ENCODE results near the gene MOB3A. TPM values are rescaled to one million over a fixed set of nuclear protein-coding genes. Genes with fewer than 3 reads are reported as not detected.
A peak's percentile ranks its signal among the peaks of the same experiment; 100 is the strongest.

MOB3A gene
- total RNA-seq, 2 donors from 2014 or later, result 20.9 to 21.8 TPM

DNA sequence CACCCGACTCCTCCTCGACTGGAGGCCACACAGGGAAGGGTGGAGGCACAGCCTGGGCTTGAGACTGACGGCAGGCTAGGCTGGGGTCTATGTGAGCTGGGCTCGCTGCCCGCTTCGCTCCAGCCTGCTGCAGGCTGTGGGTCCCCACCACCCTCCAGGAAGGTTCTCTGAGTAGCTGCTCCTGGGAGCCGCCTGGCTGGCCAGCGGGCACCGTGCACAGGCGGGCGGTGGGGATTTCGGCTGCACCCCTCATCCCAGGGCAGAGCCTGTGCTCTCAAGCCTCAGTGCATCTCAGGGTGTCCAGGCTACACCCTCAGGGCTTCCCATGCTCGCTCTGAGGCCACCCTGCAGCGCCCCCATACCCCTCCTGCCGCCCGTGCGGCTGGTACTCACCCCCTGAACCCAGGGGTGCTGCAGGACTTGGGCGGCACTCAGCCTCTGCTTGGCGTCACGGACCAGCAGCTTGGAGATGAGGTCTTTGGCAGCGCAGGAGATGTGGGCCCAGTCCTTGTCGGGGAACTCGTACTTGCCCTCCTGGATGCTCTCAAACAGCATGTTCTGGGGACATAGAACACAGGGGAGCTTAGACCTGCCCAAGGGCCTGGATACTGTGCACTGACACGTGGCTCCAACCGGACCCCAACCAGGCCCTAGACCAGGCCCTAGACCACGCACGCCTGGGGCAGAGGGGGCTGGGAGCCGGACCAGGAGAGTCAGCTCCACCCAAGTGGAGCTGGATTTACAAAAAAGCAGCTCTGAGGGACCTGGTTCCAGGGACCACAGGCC lies 55.3 kb downstream of the MOB3A start:
- H3K4me3 Mint-ChIP-seq, result peak overlapping the region; percentile 32
- no peaks in the 10 kb centered on the region for H3K27me3 Mint-ChIP-seq (ENCODE audit: insufficient read depth)
- Histone ChIP-seq H3K36me3 (ENCODE audit: control insufficient read depth, insufficient read depth, low read length) (peaks cover 41% of the 10 kb centered on the region), H3K4me1 (ENCODE audit: control insufficient read depth, insufficient read depth, low read length) (peaks cover 4% of the 10 kb centered on the region), H3K9me3 (ENCODE audit: control insufficient read depth, low read length) (no peaks in the 10 kb centered on the region), H3K27ac (ENCODE audit: low read depth, low read length) (no peak overlapping the region), H3K9ac (ENCODE audit: extremely low read depth, low read length, poor library complexity, severe bottlenecking) (no peak overlapping the region), H3K27me3 (ENCODE audit: control insufficient read depth, insufficient read depth, low read length, poor library complexity, severe bottlenecking) (no peaks in the 10 kb centered on the region), H3K4me3 (ENCODE audit: low read length) (no peak overlapping the region)
- peak overlapping the region; percentile 74 for H3K27ac Mint-ChIP-seq
- peaks cover 6% of the 10 kb centered on the region for H3K9me3 Mint-ChIP-seq
- TF ChIP-seq, protein P1, sequence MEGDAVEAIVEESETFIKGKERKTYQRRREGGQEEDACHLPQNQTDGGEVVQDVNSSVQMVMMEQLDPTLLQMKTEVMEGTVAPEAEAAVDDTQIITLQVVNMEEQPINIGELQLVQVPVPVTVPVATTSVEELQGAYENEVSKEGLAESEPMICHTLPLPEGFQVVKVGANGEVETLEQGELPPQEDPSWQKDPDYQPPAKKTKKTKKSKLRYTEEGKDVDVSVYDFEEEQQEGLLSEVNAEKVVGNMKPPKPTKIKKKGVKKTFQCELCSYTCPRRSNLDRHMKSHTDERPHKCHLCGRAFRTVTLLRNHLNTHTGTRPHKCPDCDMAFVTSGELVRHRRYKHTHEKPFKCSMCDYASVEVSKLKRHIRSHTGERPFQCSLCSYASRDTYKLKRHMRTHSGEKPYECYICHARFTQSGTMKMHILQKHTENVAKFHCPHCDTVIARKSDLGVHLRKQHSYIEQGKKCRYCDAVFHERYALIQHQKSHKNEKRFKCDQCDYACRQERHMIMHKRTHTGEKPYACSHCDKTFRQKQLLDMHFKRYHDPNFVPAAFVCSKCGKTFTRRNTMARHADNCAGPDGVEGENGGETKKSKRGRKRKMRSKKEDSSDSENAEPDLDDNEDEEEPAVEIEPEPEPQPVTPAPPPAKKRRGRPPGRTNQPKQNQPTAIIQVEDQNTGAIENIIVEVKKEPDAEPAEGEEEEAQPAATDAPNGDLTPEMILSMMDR (conservative IDR thresholded peaks at IDR 0.05), result no peak
- 94 to 95% methylated on average over 19 to 28 of the region's 28 CpGs for WGBS, 2 experiments (ENCODE audit: insufficient coverage in 1 of 2, insufficient read length in 1 of 2)
- H3K4me1 Mint-ChIP-seq, result no peaks in the 10 kb centered on the region
- DNase-seq, result no peak
- H3K36me3 Mint-ChIP-seq (ENCODE audit: low read depth), result peaks cover 24% of the 10 kb centered on the region

DNA sequence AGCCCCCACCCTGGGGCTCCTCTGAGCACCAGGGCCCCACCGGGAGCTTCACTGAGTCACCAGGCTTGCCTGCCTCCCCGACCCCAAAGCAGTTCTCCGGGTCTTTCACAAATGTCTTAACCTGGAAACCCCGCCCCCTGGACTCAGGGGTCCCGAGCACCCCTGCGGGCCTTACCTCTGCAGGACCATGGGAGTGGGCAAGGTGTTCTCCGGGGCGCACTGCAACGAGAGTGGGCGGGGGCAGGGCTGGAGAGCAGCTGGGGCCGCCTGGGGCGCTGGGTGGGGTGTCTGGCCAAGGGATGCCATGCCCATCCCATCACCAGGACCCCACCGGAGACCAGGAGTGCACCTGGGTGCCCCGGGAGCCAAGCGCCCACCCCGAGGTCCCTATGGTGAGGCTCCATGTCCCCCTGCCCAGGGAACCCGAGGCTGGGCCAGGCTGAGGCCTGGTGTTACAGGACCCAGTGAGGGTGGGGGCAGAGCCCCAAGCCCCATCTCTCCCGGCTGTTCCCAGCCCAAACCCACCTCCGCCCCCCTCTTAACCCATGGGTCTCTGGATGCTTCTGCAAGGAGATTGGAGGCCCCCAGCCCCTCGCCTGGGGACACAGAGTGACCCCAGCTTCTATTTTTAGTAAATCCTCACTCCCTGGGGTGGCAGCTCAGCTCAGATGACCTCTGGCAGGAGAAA lies 56.0 kb downstream of the MOB3A start:
- Mint-ChIP-seq H3K4me1 (no peaks in the 10 kb centered on the region), H3K27me3 (ENCODE audit: insufficient read depth) (no peaks in the 10 kb centered on the region), H3K27ac (no peak overlapping the region), H3K4me3 (no peak overlapping the region), H3K36me3 (ENCODE audit: low read depth) (peaks cover 24% of the 10 kb centered on the region), H3K9me3 (peaks cover 12% of the 10 kb centered on the region)
- Histone ChIP-seq H3K27me3 (ENCODE audit: control insufficient read depth, insufficient read depth, low read length, poor library complexity, severe bottlenecking) (no peaks in the 10 kb centered on the region), H3K9me3 (ENCODE audit: control insufficient read depth, low read length) (no peaks in the 10 kb centered on the region), H3K4me3 (ENCODE audit: low read length) (no peak overlapping the region), H3K27ac (ENCODE audit: low read depth, low read length) (no peak overlapping the region), H3K36me3 (ENCODE audit: control insufficient read depth, insufficient read depth, low read length) (peaks cover 38% of the 10 kb centered on the region), H3K4me1 (ENCODE audit: control insufficient read depth, insufficient read depth, low read length) (peaks cover 4% of the 10 kb centered on the region), H3K9ac (ENCODE audit: extremely low read depth, low read length, poor library complexity, severe bottlenecking) (no peak overlapping the region)
- TF ChIP-seq, protein P1 (conservative IDR thresholded peaks at IDR 0.05), result no peak
- DNase-seq, result no peak
- 98% methylated on average over 8 to 20 of the region's 20 CpGs for WGBS, 2 experiments (ENCODE audit: insufficient coverage in 1 of 2, insufficient read length in 1 of 2)

DNA sequence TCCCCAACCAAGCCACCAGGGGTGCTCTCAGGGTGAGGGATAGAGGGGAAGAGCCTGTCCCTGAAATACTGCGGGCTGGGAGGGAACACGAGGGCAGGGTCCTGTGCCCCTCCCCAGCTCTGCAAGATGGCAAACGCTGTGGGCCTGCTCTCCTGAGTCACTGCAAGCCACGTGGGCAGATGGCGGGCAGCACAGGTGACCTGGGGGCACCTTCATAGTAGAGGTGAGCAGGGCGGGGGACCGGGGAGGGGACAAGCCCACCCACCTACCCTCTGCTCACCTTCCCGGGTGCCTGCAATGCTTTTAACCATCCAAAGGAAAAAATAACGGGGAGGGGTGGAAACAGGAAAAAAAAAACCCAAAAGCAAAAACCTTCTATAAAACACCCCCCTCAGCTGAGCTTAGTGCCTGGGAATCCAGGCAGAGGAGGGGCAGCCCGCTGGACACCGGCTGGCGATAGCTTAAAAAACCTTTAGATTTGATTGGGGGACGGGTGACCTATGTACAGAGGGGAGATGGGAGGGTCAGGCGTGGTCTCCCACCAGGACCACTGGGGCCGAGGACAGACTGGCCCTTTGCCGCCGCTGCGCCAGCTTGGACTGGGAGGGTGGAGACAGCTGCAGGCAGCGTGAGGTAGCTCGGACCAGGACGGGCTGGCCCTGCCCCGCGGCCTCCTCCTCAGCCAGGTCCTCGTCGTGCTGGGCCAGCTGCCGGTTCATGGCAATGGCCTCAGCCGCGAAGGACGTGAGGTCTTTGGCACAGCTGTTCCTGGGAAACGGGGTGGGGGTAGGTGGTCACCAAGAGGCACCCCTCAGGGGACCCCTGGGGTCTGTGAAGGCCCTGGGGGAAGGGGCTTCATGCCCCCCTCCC lies 56.8 kb downstream of the MOB3A start:
- Histone ChIP-seq H3K27ac (ENCODE audit: low read depth, low read length) (no peak overlapping the region), H3K27me3 (ENCODE audit: control insufficient read depth, insufficient read depth, low read length, poor library complexity, severe bottlenecking) (no peaks in the 10 kb centered on the region), H3K9me3 (ENCODE audit: control insufficient read depth, low read length) (no peaks in the 10 kb centered on the region), H3K9ac (ENCODE audit: extremely low read depth, low read length, poor library complexity, severe bottlenecking) (no peak overlapping the region), H3K4me3 (ENCODE audit: low read length) (no peak overlapping the region), H3K36me3 (ENCODE audit: control insufficient read depth, insufficient read depth, low read length) (peaks cover 38% of the 10 kb centered on the region), H3K4me1 (ENCODE audit: control insufficient read depth, insufficient read depth, low read length) (peaks cover 4% of the 10 kb centered on the region)
- peaks cover 21% of the 10 kb centered on the region for H3K36me3 Mint-ChIP-seq (ENCODE audit: low read depth)
- no peak overlapping the region for H3K27ac Mint-ChIP-seq
- WGBS, 2 experiments (ENCODE audit: insufficient coverage in 1 of 2, insufficient read length in 1 of 2), result 95 to 98% methylated on average over 8 to 30 of the region's 30 CpGs
- no peak overlapping the region for H3K4me3 Mint-ChIP-seq
- peaks cover 15% of the 10 kb centered on the region for H3K9me3 Mint-ChIP-seq
- H3K4me1 Mint-ChIP-seq, result no peaks in the 10 kb centered on the region
- TF ChIP-seq, protein P1 (conservative IDR thresholded peaks at IDR 0.05), result peak; percentile 29
- no peak for DNase-seq
- H3K27me3 Mint-ChIP-seq (ENCODE audit: insufficient read depth), result no peaks in the 10 kb centered on the region
